Prostate gland (tissue), 2 donors: ENCODE measurements around the gene FHIT.
"Not testable (repeated sequence)": the region's sequence is repeated elsewhere in the genome, so short reads cannot be mapped to it uniquely, and the experiment has no call there.

Source experiments
- CTCF ChIP-seq, 4 experiments: fragments of 200-600 bp in 2 of 4; fragments of 450-650 bp in 2 of 4; sonication (generic) in 2 of 4; IDR thresholded peaks; 1 replicate in 3 of 4; 2 replicates in 1 of 4; pipeline ENCODE4 v1.5.1; 2016 to 2019; ENCODE audit warnings: antibody characterized with exemption in 4 of 4, mild to moderate bottlenecking in 2 of 4, moderate library complexity in 2 of 4
- POLR2AphosphoS5 ChIP-seq: sonication (generic); formaldehyde crosslinking; IDR thresholded peaks from one replicate; pipeline ENCODE4 v1.6.1; 2017; ENCODE audit warnings: antibody characterized with exemption

- not testable (repeated sequence) for TF ChIP-seq CTCF (IDR thresholded peaks at IDR 0.05); POLR2AphosphoS5
These were observed 1448.8 kb downstream of the FHIT start for GRCh38 chr3:59802453-59802852.
